Activated T-helper 17 cell treated with anti-CD3 and anti-CD28 coated beads, Interleukin-2, amount 50 U/mL, for 72 hours (primary cell): Measurements from ENCODE around the gene TMEM126A. TPM values are rescaled to one million over a fixed set of nuclear protein-coding genes. Genes with fewer than 3 reads are reported as not detected.
A peak's percentile ranks its signal among the peaks of the same experiment; 100 is the strongest.
"Not testable (repeated sequence)": the region's sequence is repeated elsewhere in the genome, so short reads cannot be mapped to it uniquely, and the experiment has no call there.

Source experiments
- ATAC-seq: fragments of 150-1000 bp; cut with Tn5 transposase; replicated peaks from 2 replicates; pipeline ENCODE4 v1.10.0; 2021; ENCODE audit warnings: mild to moderate bottlenecking, moderate library complexity
- H3K27ac Mint-ChIP-seq: one replicate; pipeline ENCODE4 v1.8.0; 2022; ENCODE audit warnings: mixed read lengths
- H3K27me3 Mint-ChIP-seq: one replicate; pipeline ENCODE4 v1.8.0; 2022; ENCODE audit warnings: mixed read lengths
- H3K36me3 Mint-ChIP-seq: one replicate; pipeline ENCODE4 v1.8.0; 2022; ENCODE audit warnings: low read depth, mild to moderate bottlenecking, mixed read lengths
- H3K4me1 Mint-ChIP-seq: one replicate; pipeline ENCODE4 v1.8.0; 2022; ENCODE audit warnings: mixed read lengths
- H3K4me3 Mint-ChIP-seq: one replicate; pipeline ENCODE4 v1.8.0; 2022; ENCODE audit warnings: mild to moderate bottlenecking, mixed read lengths
- H3K9me3 Mint-ChIP-seq: one replicate; pipeline ENCODE4 v1.8.0; 2022; ENCODE audit warnings: mixed read lengths
- total RNA-seq, 2 donors: library from RNA; stranded (reverse); gene quantifications; one replicate each; pipeline ENCODE4 v1.2.3, GENCODE V29; 2022

The TMEM126A gene
- 10 to 100 TPM; 28.4 to 56.4 TPM for total RNA-seq

DNA sequence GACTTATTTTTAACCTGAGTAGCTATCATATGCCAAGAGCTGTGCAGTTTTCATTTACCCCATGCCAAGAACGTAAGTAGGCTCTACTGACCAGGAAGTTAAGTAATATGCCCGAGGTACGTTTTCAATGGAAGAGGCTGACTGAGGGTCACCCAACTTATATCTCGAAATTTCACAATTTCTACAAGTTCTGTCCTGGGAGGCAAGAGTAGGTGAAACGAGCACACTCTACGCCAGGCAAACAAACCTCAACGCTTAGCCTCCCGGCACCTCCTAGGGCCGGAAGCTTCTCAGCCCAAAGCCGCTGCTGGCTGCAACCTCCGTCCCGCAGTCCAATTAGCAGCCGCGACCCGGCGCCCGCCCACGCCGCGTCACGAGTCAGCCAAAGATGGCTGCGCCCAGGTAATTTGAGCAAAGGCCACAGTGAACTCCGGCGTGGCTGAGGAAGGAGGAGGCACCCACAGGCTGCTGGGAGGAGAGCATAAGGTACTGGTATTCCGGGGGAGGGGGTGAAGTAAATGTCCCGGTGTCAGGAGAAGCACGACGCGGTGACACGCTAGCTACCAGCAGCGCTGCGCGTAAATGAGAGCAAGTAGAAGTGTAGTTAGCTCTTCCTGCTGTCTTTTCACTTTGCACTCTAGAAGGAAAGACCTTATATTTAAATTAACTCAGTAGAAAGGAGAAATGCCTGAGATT lies at the start of gene TMEM126A:
Gene TMEM126A, plus strand, starts transcription at position 364 of the 696 bp plus-strand sequence. CDS start 2,289 bp downstream, outside the sequence.
- ATAC-seq, result peak; percentile 99
- Mint-ChIP-seq H3K4me3 (peak within 1 kb of the TSS; percentile 99), H3K36me3 (peaks cover 25% of the 10 kb centered on the region), H3K9me3 (no peaks in the 10 kb centered on the region), H3K27ac (peak within 1 kb of the TSS; percentile 98), H3K4me1 (peaks cover 9% of the 10 kb centered on the region), H3K27me3 (no peaks in the 10 kb centered on the region)

DNA sequence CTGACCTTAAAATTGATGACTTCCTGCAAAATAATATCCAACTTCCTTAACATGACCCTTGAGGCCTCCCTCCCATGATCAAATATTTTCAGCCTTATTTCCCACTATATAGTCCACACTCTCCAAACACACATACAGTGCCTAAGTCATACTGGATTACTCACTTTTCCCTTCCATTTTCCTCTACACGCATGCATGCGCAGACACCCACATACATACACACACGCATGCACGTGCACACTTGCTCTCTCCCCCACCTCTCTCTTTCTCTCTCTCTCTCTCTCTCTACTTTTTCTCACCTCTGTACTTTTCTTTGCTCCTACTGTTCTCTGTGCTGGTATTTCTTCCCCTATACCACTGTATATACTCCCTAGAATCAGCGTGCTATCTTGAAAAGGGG lies 48.7 kb upstream of the TMEM126A start:
- ATAC-seq, result no peak
- H3K27me3 Mint-ChIP-seq, result no peaks in the 10 kb centered on the region
- no peaks in the 10 kb centered on the region for H3K36me3 Mint-ChIP-seq
- no peak overlapping the region for H3K4me3 Mint-ChIP-seq
- H3K4me1 Mint-ChIP-seq, result no peaks in the 10 kb centered on the region
- no peaks in the 10 kb centered on the region for H3K9me3 Mint-ChIP-seq
- no peak overlapping the region for H3K27ac Mint-ChIP-seq

- Mint-ChIP-seq H3K9me3 (no peaks in the 10 kb centered on the region), H3K36me3 (no peaks in the 10 kb centered on the region), H3K4me1 (no peaks in the 10 kb centered on the region), H3K27ac (no peak overlapping the region), H3K4me3 (no peak overlapping the region), H3K27me3 (no peaks in the 10 kb centered on the region)
- no peak for ATAC-seq
Observed at GRCh38 chr11:85602526-85603213, 45.1 kb upstream of the TMEM126A start.

DNA sequence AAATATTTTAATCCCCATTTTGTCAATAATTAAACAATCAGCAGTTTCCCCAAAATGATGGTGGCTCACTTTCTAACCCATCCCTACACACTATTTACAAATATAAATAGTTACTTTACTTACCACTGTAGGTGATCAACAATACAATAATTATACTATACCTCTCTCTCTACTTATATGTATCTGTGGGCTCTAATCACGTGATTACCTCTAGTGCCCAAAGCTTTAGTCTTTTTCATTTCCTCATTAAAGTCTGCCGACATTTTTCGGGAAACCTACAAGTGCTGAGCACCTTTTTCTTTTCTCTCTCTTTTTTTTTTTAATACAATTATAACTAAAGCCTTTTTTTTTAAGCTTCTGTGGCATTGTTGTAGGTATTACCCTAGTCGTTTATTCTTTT lies 44.5 kb upstream of the TMEM126A start:
- ATAC-seq, result no peak
- no peaks in the 10 kb centered on the region for H3K4me1 Mint-ChIP-seq
- H3K27me3 Mint-ChIP-seq, result no peaks in the 10 kb centered on the region

GRCh38 chr11:85606237-85606636 lies 41.5 kb upstream of the TMEM126A start:
- not testable (repeated sequence) for H3K4me3 Mint-ChIP-seq, H3K9me3 Mint-ChIP-seq, H3K36me3 Mint-ChIP-seq, ATAC-seq, H3K4me1 Mint-ChIP-seq, H3K27ac Mint-ChIP-seq, H3K27me3 Mint-ChIP-seq

More for the DNA sequence above, 44.5 kb upstream of the TMEM126A start:
- Mint-ChIP-seq H3K4me3 (no peak overlapping the region), H3K27ac (no peak overlapping the region), H3K9me3 (no peaks in the 10 kb centered on the region), H3K36me3 (no peaks in the 10 kb centered on the region)

- H3K9me3 Mint-ChIP-seq, ATAC-seq, H3K4me3 Mint-ChIP-seq, H3K4me1 Mint-ChIP-seq, H3K27me3 Mint-ChIP-seq, H3K36me3 Mint-ChIP-seq, H3K27ac Mint-ChIP-seq: not testable (repeated sequence)
Observed at GRCh38 chr11:85608621-85609020, 39.1 kb upstream of the TMEM126A start.

- not testable (repeated sequence) for H3K27ac Mint-ChIP-seq, H3K36me3 Mint-ChIP-seq, H3K4me1 Mint-ChIP-seq, ATAC-seq, H3K4me3 Mint-ChIP-seq, H3K9me3 Mint-ChIP-seq, H3K27me3 Mint-ChIP-seq
Observed at GRCh38 chr11:85609286-85609685, 38.5 kb upstream of the TMEM126A start.

GRCh38 chr11:85611643-85612042 lies 36.1 kb upstream of the TMEM126A start:
- not testable (repeated sequence) for H3K9me3 Mint-ChIP-seq, H3K36me3 Mint-ChIP-seq, H3K4me1 Mint-ChIP-seq, ATAC-seq, H3K4me3 Mint-ChIP-seq, H3K27ac Mint-ChIP-seq, H3K27me3 Mint-ChIP-seq

GRCh38 chr11:85619499-85619898 lies 28.3 kb upstream of the TMEM126A start:
- H3K27ac Mint-ChIP-seq, result no peak overlapping the region
- H3K36me3 Mint-ChIP-seq, result no peaks in the 10 kb centered on the region
- H3K4me1 Mint-ChIP-seq, result no peaks in the 10 kb centered on the region
- no peaks in the 10 kb centered on the region for H3K9me3 Mint-ChIP-seq
- H3K4me3 Mint-ChIP-seq, result no peak overlapping the region
- peak; percentile 70 for ATAC-seq
- no peaks in the 10 kb centered on the region for H3K27me3 Mint-ChIP-seq

DNA sequence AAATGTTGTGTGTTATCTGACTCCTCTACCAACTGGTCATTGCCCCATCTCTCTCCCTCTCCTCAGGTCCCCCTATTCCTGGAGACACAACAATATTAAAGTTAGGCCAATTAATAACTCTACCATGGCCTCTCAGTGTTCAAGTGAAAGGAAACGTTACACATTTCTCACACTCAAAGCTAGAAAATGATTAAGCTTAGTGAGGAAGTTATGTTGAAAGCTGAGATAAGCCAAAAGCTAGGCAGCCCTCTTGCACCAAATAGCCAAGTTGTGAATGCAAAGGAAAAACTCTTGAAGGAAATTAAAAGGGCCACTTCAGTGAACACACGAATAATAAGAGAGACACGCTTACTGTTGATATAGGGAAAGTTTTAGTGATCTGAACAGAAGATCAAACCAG lies 27.5 kb upstream of the TMEM126A start:
- H3K27ac Mint-ChIP-seq, result no peak overlapping the region
- H3K36me3 Mint-ChIP-seq, result no peaks in the 10 kb centered on the region
- H3K4me1 Mint-ChIP-seq, result no peaks in the 10 kb centered on the region
- peak; percentile 49 for ATAC-seq
- H3K4me3 Mint-ChIP-seq, result no peak overlapping the region
- H3K27me3 Mint-ChIP-seq, result no peaks in the 10 kb centered on the region
- H3K9me3 Mint-ChIP-seq, result no peaks in the 10 kb centered on the region

GRCh38 chr11:85626496-85626895 lies 21.3 kb upstream of the TMEM126A start:
- peak overlapping the region; percentile 99 for H3K4me3 Mint-ChIP-seq
- peaks cover 6% of the 10 kb centered on the region for H3K4me1 Mint-ChIP-seq
- H3K27ac Mint-ChIP-seq, result peak overlapping the region; percentile 96

DNA sequence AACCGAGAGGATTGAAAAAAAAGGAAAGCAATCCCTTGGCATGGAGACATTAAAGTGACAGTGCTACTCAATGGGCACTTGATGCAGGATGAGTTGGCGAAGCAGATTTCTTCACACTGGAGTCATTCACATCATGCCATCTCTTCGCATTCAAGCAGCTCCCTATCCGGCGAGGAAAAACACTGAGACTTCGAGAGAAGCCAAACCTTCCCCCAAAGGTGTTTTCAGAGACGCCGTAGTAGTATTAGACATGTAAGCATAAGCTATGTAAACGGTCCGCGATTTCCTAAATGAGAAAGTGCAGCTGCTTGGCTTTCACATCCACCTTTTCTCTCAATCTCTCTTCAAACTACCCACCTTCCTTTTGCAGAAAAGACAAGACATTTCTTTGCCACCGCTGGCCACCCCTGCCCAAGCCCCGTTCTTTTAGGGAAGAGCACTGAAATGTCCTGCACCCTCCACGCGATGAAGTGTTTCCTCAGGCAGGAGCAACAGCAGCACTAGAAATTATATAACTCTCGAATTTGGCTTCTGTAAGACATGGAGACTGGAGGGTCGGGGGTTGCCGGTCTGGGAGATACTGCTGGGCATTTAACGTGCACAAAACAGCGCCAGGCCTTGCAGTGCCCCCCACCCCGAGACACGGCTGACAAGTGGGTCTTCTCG lies 20.3 kb upstream of the TMEM126A start, which contains the start of gene DLG2:
Gene DLG2, minus strand, starts transcription at position 13 of the 666 bp plus-strand sequence.
- no peak for ATAC-seq
- Mint-ChIP-seq H3K27ac (peak within 1 kb of the TSS; percentile 96), H3K4me1 (peaks cover 6% of the 10 kb centered on the region), H3K36me3 (peaks cover 29% of the 10 kb centered on the region), H3K27me3 (no peaks in the 10 kb centered on the region), H3K9me3 (no peaks in the 10 kb centered on the region), H3K4me3 (peak within 1 kb of the TSS; percentile 99)

More at GRCh38 chr11:85626496-85626895, 21.3 kb upstream of the TMEM126A start:
- Mint-ChIP-seq H3K27me3 (no peaks in the 10 kb centered on the region), H3K36me3 (peaks cover 20% of the 10 kb centered on the region), H3K9me3 (no peaks in the 10 kb centered on the region)
- no peak for ATAC-seq

DNA sequence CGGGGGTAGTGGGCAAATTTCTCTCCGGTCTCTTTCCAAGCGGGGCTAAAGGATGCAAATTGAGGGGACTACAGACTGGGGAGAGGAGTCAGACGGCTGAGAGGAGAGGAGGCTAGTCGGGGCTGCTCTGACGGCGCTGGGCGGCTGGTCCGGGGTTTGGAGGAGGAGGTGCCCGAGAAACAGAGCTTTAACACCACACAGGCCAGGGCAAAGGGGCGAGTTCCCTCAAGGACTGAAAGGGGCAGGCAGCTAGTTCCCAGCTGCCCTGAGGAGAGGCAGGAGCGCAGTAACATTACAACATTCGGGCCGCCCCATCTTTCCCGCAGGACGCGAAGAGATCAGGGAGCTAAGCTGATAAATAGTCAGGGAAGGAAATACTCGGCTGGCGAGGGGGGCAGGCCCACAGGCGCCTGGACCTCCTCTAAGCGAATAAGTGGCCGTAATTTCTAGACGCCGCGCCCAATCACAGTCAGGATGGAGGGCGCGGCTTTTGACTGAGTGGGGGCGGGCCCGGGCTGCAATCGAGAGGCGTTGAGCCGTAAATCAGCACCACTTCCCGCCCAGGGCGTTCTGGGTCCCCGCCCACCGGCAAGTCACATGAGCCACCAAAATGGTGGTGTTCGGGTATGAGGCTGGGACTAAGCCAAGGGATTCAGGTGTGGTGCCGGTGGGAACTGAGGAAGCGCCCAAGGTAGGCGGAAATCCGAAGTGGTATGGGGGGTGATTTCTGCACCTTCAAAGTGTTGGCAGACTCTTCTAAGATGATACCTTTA lies 19.6 kb upstream of the TMEM126A start, which contains the start of gene TMEM126B:
Gene TMEM126B, plus strand, starts transcription at position 596 of the 773 bp plus-strand sequence. Its CDS starts 15 bp downstream, at position 611.
- H3K27ac Mint-ChIP-seq, result peak within 1 kb of the TSS; percentile 96
- H3K9me3 Mint-ChIP-seq, result no peaks in the 10 kb centered on the region
- peaks cover 6% of the 10 kb centered on the region for H3K4me1 Mint-ChIP-seq
- H3K36me3 Mint-ChIP-seq, result peaks cover 34% of the 10 kb centered on the region
- peak within 1 kb of the TSS; percentile 99 for H3K4me3 Mint-ChIP-seq
- H3K27me3 Mint-ChIP-seq, result no peaks in the 10 kb centered on the region
- peak; percentile 97 for ATAC-seq

DNA sequence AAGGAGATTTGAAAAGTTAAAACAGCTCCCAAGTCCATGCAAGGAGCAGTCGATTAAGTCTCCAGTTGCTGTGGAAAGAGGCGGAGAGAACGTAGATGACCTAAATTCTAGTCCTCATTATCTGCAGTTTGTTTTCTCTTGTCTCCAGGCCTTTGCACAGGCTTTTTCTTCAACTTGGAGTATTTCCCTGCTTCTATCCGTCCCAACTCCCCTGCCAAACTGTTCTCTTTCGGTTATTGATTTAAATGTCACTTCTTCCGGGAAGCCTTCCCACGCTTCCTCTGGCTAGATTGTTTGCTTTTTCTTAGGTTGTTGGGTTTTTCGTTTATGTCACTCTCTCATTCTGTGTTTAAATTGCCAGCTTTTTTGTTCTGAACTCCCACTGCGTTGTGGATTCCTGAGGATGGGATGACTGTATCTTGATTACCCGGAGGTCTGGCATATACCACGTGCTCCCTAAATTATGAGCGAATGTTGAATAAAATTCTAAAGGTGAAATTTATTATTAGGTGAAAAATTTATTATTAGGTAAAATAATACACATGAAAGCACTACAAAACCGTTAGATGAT lies 18.9 kb upstream of the TMEM126A start:
- ATAC-seq, result peak; percentile 6
- Mint-ChIP-seq H3K9me3 (no peaks in the 10 kb centered on the region), H3K4me1 (peaks cover 6% of the 10 kb centered on the region), H3K4me3 (peak overlapping the region; percentile 99), H3K27ac (peak overlapping the region; percentile 96), H3K36me3 (peaks cover 41% of the 10 kb centered on the region), H3K27me3 (no peaks in the 10 kb centered on the region)
